Suprapubic skin (tissue), 4 donors: Measurements from ENCODE around the gene APH1A.

Source experiments
- CTCF ChIP-seq, 2 donors: fragments of 200-600 bp in 1 of 2; fragments of 450-650 bp in 1 of 2; sonication (generic) in 1 of 2; IDR thresholded peaks; one replicate each; pipeline ENCODE4 v1.5.1; 2016 to 2019; ENCODE audit warnings: antibody characterized with exemption in 2 of 2, mild to moderate bottlenecking in 1 of 2, moderate library complexity in 1 of 2
- POLR2A ChIP-seq, 2 donors: fragments of 450-650 bp; IDR thresholded peaks; one replicate each; pipeline ENCODE4 v1.6.1; 2017; ENCODE audit warnings: antibody characterized with exemption in 2 of 2, mild to moderate bottlenecking in 2 of 2, moderate library complexity in 2 of 2
- POLR2AphosphoS5 ChIP-seq, 3 donors: sonication (generic); formaldehyde crosslinking; IDR thresholded peaks; one replicate each; pipeline ENCODE4 v1.6.1; 2017; ENCODE audit warnings: antibody characterized with exemption in 3 of 3

- TF ChIP-seq CTCF (IDR thresholded peaks at IDR 0.05): no peak
- no peak for TF ChIP-seq POLR2AphosphoS5 (IDR thresholded peaks at IDR 0.05)
- no peak for TF ChIP-seq POLR2A (IDR thresholded peaks at IDR 0.05)
Observed at GRCh38 chr1:150225546-150225945, 43.3 kb downstream of the APH1A start.
